Measurements from ENCODE around the gene SERINC3.

SERINC3 gene

DNA sequence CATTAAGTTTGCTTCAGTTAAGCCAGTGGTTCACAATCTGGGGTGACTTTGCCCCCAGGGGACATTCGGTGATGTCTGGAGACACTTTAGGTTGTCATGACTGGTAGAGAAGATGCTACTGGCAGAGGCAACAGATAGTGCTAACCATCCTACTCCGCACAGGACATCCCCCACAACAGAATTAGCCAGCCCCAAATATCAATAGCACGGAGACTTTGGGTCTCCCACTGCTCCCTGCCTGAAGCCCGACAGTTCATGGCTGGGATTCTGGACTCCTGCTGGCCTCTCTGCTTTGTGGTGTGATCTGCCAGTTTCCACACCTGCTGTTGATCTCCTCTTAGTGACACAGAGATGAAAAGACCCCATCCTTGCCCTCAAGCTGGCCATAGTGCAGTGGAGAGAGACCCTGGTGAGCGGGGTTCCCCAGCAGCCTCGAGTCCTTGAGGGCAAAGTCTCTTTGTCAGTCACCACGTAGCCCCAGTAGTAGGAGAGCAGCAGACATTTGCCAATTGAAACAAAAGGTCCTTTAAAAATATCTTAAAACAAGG is 70.9 kb downstream of the SERINC3 start:
- in situ Hi-C loops (cut with HindIII; ENCODE audit: low sequenced_read_pairs): no loop called here
- TF ChIP-seq, protein P1, sequence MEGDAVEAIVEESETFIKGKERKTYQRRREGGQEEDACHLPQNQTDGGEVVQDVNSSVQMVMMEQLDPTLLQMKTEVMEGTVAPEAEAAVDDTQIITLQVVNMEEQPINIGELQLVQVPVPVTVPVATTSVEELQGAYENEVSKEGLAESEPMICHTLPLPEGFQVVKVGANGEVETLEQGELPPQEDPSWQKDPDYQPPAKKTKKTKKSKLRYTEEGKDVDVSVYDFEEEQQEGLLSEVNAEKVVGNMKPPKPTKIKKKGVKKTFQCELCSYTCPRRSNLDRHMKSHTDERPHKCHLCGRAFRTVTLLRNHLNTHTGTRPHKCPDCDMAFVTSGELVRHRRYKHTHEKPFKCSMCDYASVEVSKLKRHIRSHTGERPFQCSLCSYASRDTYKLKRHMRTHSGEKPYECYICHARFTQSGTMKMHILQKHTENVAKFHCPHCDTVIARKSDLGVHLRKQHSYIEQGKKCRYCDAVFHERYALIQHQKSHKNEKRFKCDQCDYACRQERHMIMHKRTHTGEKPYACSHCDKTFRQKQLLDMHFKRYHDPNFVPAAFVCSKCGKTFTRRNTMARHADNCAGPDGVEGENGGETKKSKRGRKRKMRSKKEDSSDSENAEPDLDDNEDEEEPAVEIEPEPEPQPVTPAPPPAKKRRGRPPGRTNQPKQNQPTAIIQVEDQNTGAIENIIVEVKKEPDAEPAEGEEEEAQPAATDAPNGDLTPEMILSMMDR (IDR thresholded peaks at IDR 0.05; ENCODE audit: low read depth, low read length): no peak
- no peak overlapping the region for H3K4me3 ChIP-seq (ENCODE audit: low read depth, low read length)
- no peak for DNase-seq (ENCODE audit: low read depth, low spot score)

DNA sequence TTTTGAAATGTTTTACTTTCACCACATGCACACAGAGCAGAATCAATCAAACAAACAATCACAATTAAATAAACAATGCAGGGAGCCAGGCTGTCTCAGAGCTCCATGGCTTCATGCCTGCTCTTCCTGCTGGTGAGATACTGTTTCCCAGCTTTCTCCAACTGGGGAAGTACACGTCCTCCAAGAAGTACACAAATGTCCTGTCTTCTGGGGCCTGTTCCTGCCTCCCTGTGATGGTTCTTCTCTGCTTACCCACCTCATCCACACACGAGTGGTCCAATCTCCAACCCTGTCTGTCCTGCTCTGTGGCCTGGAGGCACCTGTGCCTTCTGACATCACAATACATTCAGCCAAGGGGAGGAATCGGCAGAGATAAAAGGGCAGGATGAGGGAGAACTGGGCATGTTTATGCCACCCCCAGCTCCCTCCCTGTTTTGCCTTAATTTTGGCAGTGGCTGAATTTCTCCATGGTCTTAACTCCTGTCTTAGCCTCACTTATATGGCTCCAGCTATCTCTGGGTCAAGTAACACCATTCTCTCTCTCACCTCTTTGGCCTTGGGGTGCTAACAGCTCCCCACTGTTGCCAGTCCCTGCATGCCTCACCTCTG is 71.5 kb downstream of the SERINC3 start:
- in situ Hi-C loops (cut with HindIII; ENCODE audit: low sequenced_read_pairs): no loop called here
- TF ChIP-seq, protein P1 (IDR thresholded peaks at IDR 0.05; ENCODE audit: low read depth, low read length): no peak
- no peak overlapping the region for H3K4me3 ChIP-seq (ENCODE audit: low read depth, low read length)
- DNase-seq (ENCODE audit: low read depth, low spot score): no peak

DNA sequence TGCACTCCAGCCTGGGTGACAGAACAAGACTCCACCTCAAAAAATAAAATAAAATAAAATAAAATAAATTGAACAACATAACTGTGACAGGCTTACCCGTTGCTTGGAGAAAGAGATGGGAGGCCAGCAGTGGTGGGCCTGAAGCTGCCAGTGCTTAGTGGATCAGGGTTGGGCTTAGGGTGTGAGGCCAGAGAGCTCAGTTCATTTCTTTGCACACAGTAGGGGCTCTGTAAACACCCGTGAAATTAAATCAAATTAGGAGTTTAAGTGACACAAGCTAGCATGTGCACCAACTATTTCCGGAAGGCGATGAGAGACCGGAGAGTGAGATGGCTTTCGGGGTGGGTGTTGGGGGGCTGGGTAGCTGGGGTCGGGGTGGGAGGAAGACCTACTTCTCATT is 72.0 kb downstream of the SERINC3 start:
- TF ChIP-seq, protein P1 (IDR thresholded peaks at IDR 0.05; ENCODE audit: low read depth, low read length): no peak
- in situ Hi-C loops (cut with HindIII; ENCODE audit: low sequenced_read_pairs): no loop called here
- H3K4me3 ChIP-seq (ENCODE audit: low read depth, low read length): no peak overlapping the region
- DNase-seq (ENCODE audit: low read depth, low spot score): no peak

DNA sequence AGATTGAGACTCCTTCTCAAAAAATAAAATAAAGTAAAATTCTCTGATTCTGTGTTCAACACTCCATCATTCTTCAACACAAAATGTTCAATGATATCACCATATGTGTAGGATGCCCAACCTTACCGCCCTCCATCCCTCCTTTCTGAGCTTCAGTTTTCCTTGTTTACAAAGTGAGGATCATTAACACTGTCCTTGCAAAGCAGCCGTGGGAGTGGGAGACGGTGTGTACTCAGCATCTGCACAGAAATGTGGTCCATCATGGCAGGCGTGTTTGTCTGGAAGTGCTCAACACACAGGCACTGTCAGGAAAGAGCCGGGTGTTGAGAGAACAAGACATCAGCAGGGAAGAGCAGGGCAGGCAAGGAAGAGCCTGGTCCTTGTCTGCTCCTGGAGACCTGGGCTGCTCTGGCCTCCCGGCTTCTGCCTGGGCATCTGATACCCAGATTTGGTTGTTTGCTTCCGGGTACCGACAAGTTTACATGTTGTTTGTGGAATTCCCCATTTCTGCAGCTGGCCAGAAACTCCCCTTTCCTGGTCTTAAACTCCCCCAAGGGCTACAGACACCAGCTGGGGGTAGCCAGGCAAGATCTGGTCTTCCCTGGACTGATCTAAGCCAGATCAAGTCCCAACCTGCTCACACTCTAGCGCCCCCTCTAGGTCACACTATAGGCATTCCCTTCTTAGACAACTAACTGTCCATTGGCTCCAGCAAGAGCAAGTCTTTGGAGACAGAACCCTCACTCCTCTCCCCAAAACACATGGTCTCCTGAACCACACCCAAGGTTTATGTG is 72.9 kb downstream of the SERINC3 start:
- in situ Hi-C loops (cut with HindIII; ENCODE audit: low sequenced_read_pairs): no loop called here
- DNase-seq (ENCODE audit: low read depth, low spot score): no peak
- TF ChIP-seq, protein P1 (IDR thresholded peaks at IDR 0.05; ENCODE audit: low read depth, low read length): peak; percentile 38
- no peak overlapping the region for H3K4me3 ChIP-seq (ENCODE audit: low read depth, low read length)

DNA sequence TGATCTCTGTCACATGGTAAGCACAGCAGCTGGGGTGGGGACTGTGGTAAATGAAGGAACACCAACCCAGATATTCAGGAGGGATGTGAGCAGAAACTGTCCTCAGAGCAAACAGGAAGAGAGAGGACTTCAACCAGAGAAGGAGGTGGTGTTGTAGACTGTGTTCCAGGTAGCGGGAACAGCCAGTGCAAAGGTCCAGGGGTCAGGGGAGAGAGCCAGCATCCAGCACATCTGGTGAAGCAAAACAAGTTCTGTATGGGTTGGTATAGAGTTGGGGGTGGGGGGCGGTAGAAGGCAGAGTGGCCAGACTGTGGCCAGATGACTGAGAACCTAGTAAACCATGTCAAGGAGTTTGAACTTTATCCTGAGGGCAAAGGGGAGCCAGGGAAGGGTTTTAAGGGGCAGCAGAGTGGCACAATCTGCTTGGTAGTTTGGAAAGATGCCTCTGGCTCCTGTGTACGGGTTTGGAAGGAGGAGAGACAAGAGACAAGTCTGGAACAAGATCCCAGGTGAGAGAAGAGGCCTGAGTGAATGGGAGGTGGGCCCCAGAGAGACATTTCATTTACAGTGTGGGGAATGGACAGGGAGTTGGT is 73.9 kb downstream of the SERINC3 start:
- TF ChIP-seq, protein P1 (IDR thresholded peaks at IDR 0.05; ENCODE audit: low read depth, low read length): no peak
- no peak overlapping the region for H3K4me3 ChIP-seq (ENCODE audit: low read depth, low read length)
- in situ Hi-C loops (cut with HindIII; ENCODE audit: low sequenced_read_pairs): no loop called here

More for the DNA sequence above, 73.9 kb downstream of the SERINC3 start:
- no peak for DNase-seq (ENCODE audit: low read depth, low spot score)
